Skeletal muscle cell (primary cell): Measurements from ENCODE around the gene MEGF10.

Experiments
- DNase-seq: peaks from one replicate; pipeline ENCODE4 v3.0.0-alpha.2; 2010; ENCODE audit warnings: low read depth
- H3K4me3 ChIP-seq: 2 replicates; pipeline ENCODE4 v1.5.1; 2011; ENCODE audit warnings: low read depth, mild to moderate bottlenecking, control low read depth, low read length, moderate library complexity

MEGF10 gene

DNA sequence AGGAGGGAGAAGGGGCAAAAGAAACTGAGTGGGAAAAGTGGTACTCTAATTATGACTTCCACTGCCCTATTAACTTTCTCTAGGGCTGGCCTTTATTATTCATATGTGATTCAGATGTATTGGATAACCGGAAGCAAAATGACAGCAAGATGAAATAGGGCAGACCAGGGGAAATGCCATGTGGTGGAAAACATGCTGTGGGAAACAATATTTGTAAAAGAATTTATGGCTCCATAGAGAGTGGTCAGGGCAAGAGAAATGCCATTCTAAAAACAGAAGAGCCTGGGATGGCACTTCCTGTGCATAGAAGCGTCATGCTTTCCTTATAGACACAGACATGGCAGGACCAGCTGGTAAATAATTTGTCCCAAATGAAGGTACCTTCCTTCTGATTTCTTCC lies 67.7 kb downstream of the MEGF10 start:
- DNase-seq = peak; percentile 45

DNA sequence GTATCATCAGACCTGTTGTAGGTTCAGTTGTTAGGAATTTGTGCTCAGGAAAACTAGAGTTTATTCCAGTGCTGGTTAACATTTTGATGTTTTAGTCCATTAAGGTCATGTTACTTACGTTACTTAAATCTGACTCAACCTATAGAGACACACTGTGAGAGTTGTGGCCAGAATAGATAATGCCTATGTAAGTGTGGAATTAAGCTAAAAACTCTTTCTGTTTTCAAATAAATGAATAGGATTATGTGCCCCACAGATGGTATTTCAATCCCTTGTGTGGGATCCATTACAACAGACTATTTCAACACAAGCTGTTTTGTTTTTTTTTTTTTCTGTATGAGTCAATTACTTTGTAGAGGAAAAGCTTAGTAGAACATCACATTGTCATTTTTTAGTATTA lies 68.1 kb downstream of the MEGF10 start:
- DNase-seq = peak; percentile 75
- H3K4me3 ChIP-seq = no peak overlapping the region

More for the DNA sequence above, 67.7 kb downstream of the MEGF10 start:
- no peak overlapping the region for H3K4me3 ChIP-seq

DNA sequence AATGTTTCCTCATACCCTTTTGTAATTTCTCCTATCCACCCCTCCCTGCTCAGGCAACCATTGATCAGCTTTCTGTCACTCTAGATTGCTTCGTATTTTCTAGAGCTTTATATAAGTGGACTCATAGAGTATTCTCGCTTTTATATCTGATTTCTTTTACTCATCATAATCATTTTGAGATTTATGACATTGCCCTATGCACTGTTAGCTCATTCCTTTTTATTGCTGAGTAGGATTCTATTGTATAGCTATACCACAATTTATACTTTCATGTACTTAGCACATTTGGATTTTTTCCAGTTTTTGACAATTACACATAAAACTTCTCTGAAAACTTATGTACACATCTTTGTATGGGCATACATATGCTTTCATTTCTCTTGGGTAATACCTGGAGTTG lies 68.9 kb downstream of the MEGF10 start:
- DNase-seq = no peak
- no peak overlapping the region for H3K4me3 ChIP-seq

- no peak overlapping the region for H3K4me3 ChIP-seq
- no peak for DNase-seq
These were observed 72.8 kb downstream of the MEGF10 start for GRCh38 chr5:127363403-127363802.

DNA sequence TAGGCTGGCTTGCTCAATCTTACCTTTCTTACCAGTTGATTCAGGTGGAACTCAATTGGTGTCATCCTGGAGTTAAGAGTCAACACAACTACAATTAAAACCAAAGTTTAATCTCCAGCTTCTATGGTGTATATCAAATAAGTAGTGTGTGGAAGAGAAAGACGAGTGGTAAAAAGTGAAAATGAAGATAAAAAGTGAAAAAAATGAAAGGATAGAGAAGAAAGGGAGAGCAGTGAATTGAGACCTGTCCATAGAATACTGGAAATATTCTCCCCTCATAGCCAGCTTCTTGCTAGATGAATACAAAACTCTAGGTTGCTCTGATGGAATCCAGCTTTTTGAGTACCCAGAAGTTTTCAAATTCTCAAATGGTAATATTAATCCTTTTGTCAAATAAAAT lies 76.4 kb downstream of the MEGF10 start:
- DNase-seq = no peak

DNA sequence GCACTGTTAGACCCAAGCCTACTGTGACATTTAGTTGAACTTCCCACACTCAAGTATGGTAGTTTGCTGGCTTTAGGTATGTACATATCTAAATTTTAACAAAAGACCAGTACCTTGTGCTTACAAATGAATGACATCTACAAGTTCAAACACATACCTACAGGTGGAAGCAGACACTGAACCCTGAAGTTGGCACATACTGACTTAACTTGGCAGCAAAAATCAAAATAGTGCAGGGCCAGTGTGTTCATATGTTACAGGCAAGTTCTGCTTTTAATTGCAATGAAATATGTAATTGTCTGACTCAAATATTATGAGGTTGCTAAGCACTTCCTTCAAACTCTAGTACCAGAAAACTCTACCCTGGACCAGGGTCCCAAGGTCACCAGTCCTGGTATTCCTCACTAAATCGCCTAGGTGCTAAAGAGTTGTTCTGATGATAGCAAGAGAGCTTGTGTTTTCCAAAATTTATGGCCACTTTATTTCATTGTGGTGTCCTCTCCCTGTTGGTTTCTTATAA lies 77.4 kb downstream of the MEGF10 start:
- DNase-seq = no peak
- H3K4me3 ChIP-seq = no peak overlapping the region

More for the DNA sequence above, 76.4 kb downstream of the MEGF10 start:
- no peak overlapping the region for H3K4me3 ChIP-seq

GRCh38 chr5:127369796-127370195 lies 79.2 kb downstream of the MEGF10 start:
- no peak overlapping the region for H3K4me3 ChIP-seq
- DNase-seq = peak; percentile 84

DNA sequence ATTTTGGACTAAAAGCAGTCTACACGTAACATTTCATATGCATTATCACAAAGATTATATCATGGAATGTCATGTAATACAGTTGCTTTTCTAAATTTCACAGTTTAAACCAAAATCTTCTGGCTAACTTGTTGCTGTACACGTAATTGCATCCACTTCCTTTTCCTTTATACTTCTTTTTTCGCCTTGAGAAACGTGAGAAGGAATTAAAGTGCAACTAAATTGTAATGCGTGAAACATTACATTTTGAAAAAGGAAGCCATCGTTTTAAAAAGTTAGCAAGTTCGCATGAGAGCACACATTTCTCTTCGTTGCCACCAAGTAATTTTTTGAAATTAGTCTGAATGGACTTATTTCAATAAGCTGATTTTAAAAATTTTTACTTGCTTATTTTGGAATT lies 80.0 kb downstream of the MEGF10 start:
- DNase-seq = no peak
- no peak overlapping the region for H3K4me3 ChIP-seq

GRCh38 chr5:127373858-127374491 lies 83.4 kb downstream of the MEGF10 start:
- no peak for DNase-seq

GRCh38 chr5:127375124-127375523 lies 84.5 kb downstream of the MEGF10 start:
- no peak for DNase-seq
- H3K4me3 ChIP-seq = no peak overlapping the region

More at GRCh38 chr5:127373858-127374491, 83.4 kb downstream of the MEGF10 start:
- H3K4me3 ChIP-seq = no peak overlapping the region

DNA sequence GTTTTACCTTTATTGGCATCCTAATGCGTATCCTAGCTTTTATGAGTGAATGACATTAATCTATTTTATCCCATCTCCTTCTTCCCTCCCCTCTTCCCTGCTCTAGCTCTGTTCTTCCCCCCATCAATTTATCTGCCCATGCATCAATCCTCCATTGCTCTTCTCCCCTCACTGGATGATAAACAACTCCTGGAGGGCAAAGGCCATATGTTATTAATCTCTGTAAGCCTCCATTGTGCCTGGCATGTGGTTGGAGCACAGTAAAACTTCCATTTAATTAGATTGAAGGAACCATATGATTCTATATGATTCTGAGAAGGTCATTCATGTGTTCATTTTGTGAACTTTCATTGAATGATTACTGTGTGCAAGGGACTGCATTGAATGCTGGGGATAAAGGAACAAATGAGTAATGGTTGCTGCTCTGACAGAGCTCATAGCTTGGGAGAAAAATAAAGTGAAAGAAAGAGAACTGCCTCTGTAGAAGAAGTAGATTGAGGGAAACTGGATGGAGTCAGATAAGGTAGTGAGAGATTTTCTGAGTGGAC lies 85.0 kb downstream of the MEGF10 start:
- H3K4me3 ChIP-seq = no peak overlapping the region
- DNase-seq = no peak

- DNase-seq = no peak
- no peak overlapping the region for H3K4me3 ChIP-seq
These were observed 87.1 kb downstream of the MEGF10 start for GRCh38 chr5:127377651-127378050.

DNA sequence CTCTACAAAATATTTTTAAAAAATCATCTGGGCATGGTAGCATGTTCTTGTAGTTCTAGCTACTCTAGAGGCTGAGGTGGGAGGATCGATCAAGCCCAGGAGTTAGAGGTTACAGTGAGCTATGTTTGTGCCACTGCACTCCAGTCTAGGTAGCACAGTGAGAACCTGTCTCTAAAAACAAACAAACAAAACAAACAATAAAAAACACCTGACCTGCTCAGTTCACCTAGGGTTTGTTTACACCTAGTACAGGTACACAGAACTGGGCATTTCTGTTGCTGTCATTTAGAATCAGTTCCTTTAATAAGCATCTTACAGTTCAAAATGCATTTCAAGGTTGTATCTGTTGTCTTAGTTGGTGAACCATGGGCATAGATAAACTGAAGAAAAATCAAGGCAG lies 95.3 kb downstream of the MEGF10 start:
- H3K4me3 ChIP-seq = no peak overlapping the region
- no peak for DNase-seq

GRCh38 chr5:127386557-127386956 lies 96.0 kb downstream of the MEGF10 start:
- DNase-seq = peak; percentile 66
- H3K4me3 ChIP-seq = no peak overlapping the region

DNA sequence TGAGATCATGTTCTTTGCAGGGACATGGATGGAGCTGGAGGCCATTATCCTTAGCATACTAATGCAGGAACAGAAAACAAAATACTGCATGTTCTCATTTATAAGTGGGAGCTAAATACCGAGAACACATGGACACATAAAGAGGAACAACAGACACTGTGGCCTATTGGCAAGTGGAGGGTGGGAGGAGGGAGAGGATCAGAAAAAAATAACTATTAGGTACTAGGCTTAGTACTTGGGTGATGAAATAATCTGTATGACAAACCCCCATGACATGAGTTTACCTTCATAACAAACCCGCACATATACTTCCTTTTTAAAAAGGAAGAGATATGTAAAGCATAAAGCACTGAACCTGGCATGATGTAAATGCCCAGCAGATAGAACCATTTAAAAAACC lies 99.0 kb downstream of the MEGF10 start:
- no peak for DNase-seq
- no peak overlapping the region for H3K4me3 ChIP-seq

DNA sequence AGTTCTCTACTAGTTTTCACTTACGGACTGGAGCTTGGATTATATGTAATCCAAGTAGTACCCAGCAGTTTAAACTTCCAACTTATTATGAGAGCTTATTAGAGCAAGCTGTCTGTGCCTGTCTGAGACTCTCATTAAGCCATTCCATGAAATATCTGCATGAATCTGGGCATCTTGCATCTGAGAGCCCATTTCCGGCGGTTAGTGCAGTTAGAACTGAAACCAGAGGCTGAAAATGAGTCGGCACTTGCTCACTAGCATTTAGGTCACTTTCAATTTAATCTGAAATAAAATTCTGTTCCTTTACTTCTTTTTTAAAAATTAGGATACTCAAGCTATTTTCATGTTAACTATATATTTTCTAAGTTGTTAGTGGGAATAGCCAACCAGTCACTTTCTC lies 102.2 kb downstream of the MEGF10 start:
- H3K4me3 ChIP-seq = no peak overlapping the region
- no peak for DNase-seq

DNA sequence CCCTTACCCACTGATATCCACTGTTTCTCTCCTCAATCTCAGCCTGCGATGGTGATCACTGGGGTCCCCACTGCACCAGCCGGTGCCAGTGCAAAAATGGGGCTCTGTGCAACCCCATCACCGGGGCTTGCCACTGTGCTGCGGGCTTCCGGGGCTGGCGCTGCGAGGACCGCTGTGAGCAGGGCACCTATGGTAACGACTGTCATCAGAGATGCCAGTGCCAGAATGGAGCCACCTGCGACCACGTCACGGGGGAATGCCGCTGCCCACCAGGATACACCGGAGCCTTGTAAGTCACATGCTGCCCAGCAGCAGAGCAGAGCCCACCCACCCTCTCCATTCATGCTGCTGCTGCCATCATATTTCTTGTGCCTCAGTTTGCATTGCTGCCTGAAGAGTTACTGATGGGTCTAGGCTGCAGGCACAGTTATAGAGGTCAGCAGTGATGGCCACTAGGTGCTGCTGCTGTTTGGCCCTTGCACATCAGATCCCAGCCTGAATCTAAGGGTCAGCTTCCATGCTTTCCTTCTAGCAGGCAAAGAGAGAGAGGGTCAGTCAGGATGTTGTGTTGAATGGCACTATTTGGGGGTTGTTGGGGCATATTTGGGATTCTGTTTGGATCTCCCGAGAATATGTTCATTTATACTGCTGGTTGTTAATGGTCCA lies 106.0 kb downstream of the MEGF10 start:
- H3K4me3 ChIP-seq = no peak overlapping the region
- DNase-seq = no peak

DNA sequence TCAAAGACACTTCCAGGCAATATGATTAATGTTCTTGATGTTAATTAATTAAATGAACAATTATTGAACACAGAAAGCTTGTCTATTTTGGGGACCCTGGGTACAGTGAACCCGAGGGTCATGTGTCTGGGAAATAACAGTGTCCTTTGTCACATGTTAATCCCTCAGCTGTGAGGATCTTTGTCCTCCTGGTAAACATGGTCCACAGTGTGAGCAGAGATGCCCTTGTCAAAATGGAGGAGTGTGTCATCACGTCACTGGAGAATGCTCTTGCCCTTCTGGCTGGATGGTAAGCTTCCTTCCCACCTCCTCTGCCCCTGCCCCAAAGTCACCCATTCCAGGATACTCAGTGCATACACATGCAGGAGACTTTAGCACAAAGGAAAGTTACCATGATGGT lies 107.9 kb downstream of the MEGF10 start:
- H3K4me3 ChIP-seq = no peak overlapping the region
- DNase-seq = no peak

- H3K4me3 ChIP-seq = no peak overlapping the region
- DNase-seq = no peak
These were observed 108.5 kb downstream of the MEGF10 start for GRCh38 chr5:127399068-127399467.

GRCh38 chr5:127400539-127400938 lies 109.9 kb downstream of the MEGF10 start:
- DNase-seq = no peak
- no peak overlapping the region for H3K4me3 ChIP-seq
